Parathyroid adenoma (tissue), 2 donors: ENCODE results near the gene HPCAL4.

Experiments used
- H2AFZ ChIP-seq: fragments of 300-600 bp; sonication (generic); one replicate; pipeline ENCODE4 v1.7.0; 2017; ENCODE audit warnings: antibody characterized with exemption, mild to moderate bottlenecking
- H3K27ac ChIP-seq: fragments of 300-600 bp; sonication (generic); one replicate; pipeline ENCODE4 v1.7.0; 2017
- H3K27me3 ChIP-seq: fragments of 300-600 bp; sonication (generic); one replicate; pipeline ENCODE4 v1.7.0; 2017; ENCODE audit warnings: low read length; ENCODE audit not compliant: control insufficient read depth, insufficient read depth
- H3K36me3 ChIP-seq: fragments of 300-600 bp; sonication (generic); one replicate; pipeline ENCODE4 v1.7.0; 2017; ENCODE audit warnings: low read length; ENCODE audit not compliant: control insufficient read depth, insufficient read depth
- H3K4me1 ChIP-seq: fragments of 300-600 bp; sonication (generic); one replicate; pipeline ENCODE4 v1.7.0; 2017; ENCODE audit warnings: control low read depth
- H3K4me2 ChIP-seq: fragments of 300-600 bp; sonication (generic); one replicate; pipeline ENCODE4 v1.7.0; 2017; ENCODE audit warnings: low read length
- H3K4me3 ChIP-seq: fragments of 300-600 bp; sonication (generic); one replicate; pipeline ENCODE4 v1.7.0; 2017; ENCODE audit warnings: low read depth, low read length
- H3K79me2 ChIP-seq: fragments of 300-600 bp; sonication (generic); one replicate; pipeline ENCODE4 v1.7.0; 2017; ENCODE audit warnings: control low read depth
- H3K9ac ChIP-seq: fragments of 300-600 bp; sonication (generic); one replicate; pipeline ENCODE4 v1.7.0; 2017; ENCODE audit warnings: mild to moderate bottlenecking
- H3K9me3 ChIP-seq: fragments of 300-600 bp; sonication (generic); one replicate; pipeline ENCODE4 v1.7.0; 2017; ENCODE audit warnings: low read length; ENCODE audit not compliant: control insufficient read depth
- CTCF ChIP-seq: fragments of 300-600 bp; sonication (generic); IDR thresholded peaks from one replicate; pipeline ENCODE4 v1.7.0; 2017; ENCODE audit warnings: antibody characterized with exemption, mild to moderate bottlenecking
- donor health status: primary hyperparathyroidism.

The HPCAL4 gene

GRCh38 chr1:39659538-39659937 lies 31.7 kb downstream of the HPCAL4 start:
- H3K36me3 ChIP-seq: no peaks in the 10 kb centered on the region
- no peak overlapping the region for H3K9ac ChIP-seq
- no peak for TF ChIP-seq CTCF

GRCh38 chr1:39659110-39659509 lies 32.1 kb downstream of the HPCAL4 start:
- no peak overlapping the region for H3K4me3 ChIP-seq
- no peaks in the 10 kb centered on the region for H3K27me3 ChIP-seq
- no peak overlapping the region for H3K9ac ChIP-seq
- H3K27ac ChIP-seq: no peak overlapping the region
- H3K4me2 ChIP-seq: no peak overlapping the region
- no peak overlapping the region for H2AFZ ChIP-seq
- no peaks in the 10 kb centered on the region for H3K79me2 ChIP-seq
- no peaks in the 10 kb centered on the region for H3K36me3 ChIP-seq
- no peaks in the 10 kb centered on the region for H3K4me1 ChIP-seq
- H3K9me3 ChIP-seq: no peaks in the 10 kb centered on the region
- TF ChIP-seq CTCF: no peak

More at GRCh38 chr1:39659538-39659937, 31.7 kb downstream of the HPCAL4 start:
- Histone ChIP-seq H3K4me3 (no peak overlapping the region), H3K79me2 (no peaks in the 10 kb centered on the region), H3K4me2 (no peak overlapping the region), H3K27me3 (no peaks in the 10 kb centered on the region), H3K4me1 (no peaks in the 10 kb centered on the region), H3K27ac (no peak overlapping the region), H2AFZ (no peak overlapping the region), H3K9me3 (no peaks in the 10 kb centered on the region)

- Histone ChIP-seq H3K36me3 (no peaks in the 10 kb centered on the region), H3K9ac (no peak overlapping the region), H3K4me2 (no peak overlapping the region), H3K27me3 (no peaks in the 10 kb centered on the region), H3K79me2 (no peaks in the 10 kb centered on the region), H3K9me3 (no peaks in the 10 kb centered on the region), H3K4me3 (no peak overlapping the region), H3K4me1 (no peaks in the 10 kb centered on the region), H3K27ac (no peak overlapping the region), H2AFZ (peak overlapping the region; percentile 46)
- TF ChIP-seq CTCF: peak; percentile 48
These were observed 33.2 kb downstream of the HPCAL4 start for GRCh38 chr1:39657923-39658485.

- H3K4me3 ChIP-seq: no peak overlapping the region
- H3K9ac ChIP-seq: no peak overlapping the region
- no peak overlapping the region for H2AFZ ChIP-seq
- TF ChIP-seq CTCF: no peak
- H3K9me3 ChIP-seq: no peaks in the 10 kb centered on the region
- no peaks in the 10 kb centered on the region for H3K79me2 ChIP-seq
- no peaks in the 10 kb centered on the region for H3K4me1 ChIP-seq
- H3K36me3 ChIP-seq: no peaks in the 10 kb centered on the region
- H3K27ac ChIP-seq: no peak overlapping the region
- no peak overlapping the region for H3K4me2 ChIP-seq
- H3K27me3 ChIP-seq: no peaks in the 10 kb centered on the region
These were observed 33.8 kb downstream of the HPCAL4 start for GRCh38 chr1:39657402-39657801.

GRCh38 chr1:39656391-39656790 lies 34.8 kb downstream of the HPCAL4 start:
- TF ChIP-seq CTCF: no peak
- Histone ChIP-seq H2AFZ (no peak overlapping the region), H3K27ac (no peak overlapping the region), H3K9me3 (no peaks in the 10 kb centered on the region), H3K27me3 (no peaks in the 10 kb centered on the region), H3K4me2 (no peak overlapping the region), H3K4me3 (no peak overlapping the region), H3K79me2 (no peaks in the 10 kb centered on the region), H3K36me3 (no peaks in the 10 kb centered on the region), H3K9ac (no peak overlapping the region), H3K4me1 (no peaks in the 10 kb centered on the region)
